Tibial nerve (tissue), 4 donors: ENCODE results near the gene CDK6.

Experiments used
- CTCF ChIP-seq, 5 experiments: fragments of 200-600 bp in 3 of 5; fragments of 450-650 bp in 2 of 5; sonication (generic) in 3 of 5; IDR thresholded peaks; one replicate each; pipeline ENCODE4 v1.5.1; 2016 to 2019; ENCODE audit warnings: antibody characterized with exemption in 5 of 5, mild to moderate bottlenecking in 3 of 5, moderate library complexity in 2 of 5
- EP300 ChIP-seq, 2 donors: sonication (generic); formaldehyde crosslinking; IDR thresholded peaks; one replicate each; pipeline ENCODE4 v1.6.1; 2017; ENCODE audit warnings: antibody characterized with exemption in 2 of 2, mild to moderate bottlenecking in 1 of 2
- POLR2A ChIP-seq, 2 donors: fragments of 450-650 bp; IDR thresholded peaks; one replicate each; pipeline ENCODE4 v1.6.1; 2017; ENCODE audit warnings: antibody characterized with exemption in 2 of 2, mild to moderate bottlenecking in 2 of 2, moderate library complexity in 2 of 2

GRCh38 chr7:92708111-92709042, 128.0 kb downstream of the CDK6 start:
- TF ChIP-seq POLR2A (IDR thresholded peaks at IDR 0.05) (no peak), CTCF (IDR thresholded peaks at IDR 0.05) (no peak), EP300 (IDR thresholded peaks at IDR 0.05) (no peak)
